ENCODE measurements around the gene LPP. TPM values are rescaled to one million over a fixed set of nuclear protein-coding genes. Genes with fewer than 3 reads are reported as not detected.

The LPP gene
- total RNA-seq, 2 experiments from 2014 or later: 27.5 to 31.8 TPM

GRCh38 chr3:188397766-188398705, 244.1 kb downstream of the LPP start:
- no peak for DNase-seq
- Mint-ChIP-seq H3K4me1 (ENCODE audit: low read depth) (peaks cover 60% of the 10 kb centered on the region), H3K27ac (no peak overlapping the region)

GRCh38 chr3:188400494-188401243, 246.7 kb downstream of the LPP start:
- CTCF ChIA-PET: interaction anchor here (0.7 to 2.0 kb wide), 7 partner anchors 61 to 660 kb away, joined by 3 to 9 read pairs (median 3); no protein-coding TSS in a partner anchor
- no peak overlapping the region for H3K4me3 Mint-ChIP-seq
- H3K27ac Mint-ChIP-seq: peak overlapping the region; percentile 43
- peaks cover 70% of the 10 kb centered on the region for H3K4me1 Mint-ChIP-seq (ENCODE audit: low read depth)
- intact Hi-C loops (cut with micrococcal nuclease): loop anchor here (1.0 to 5.0 kb wide), 13 partner anchors 10 to 660 kb away; no protein-coding TSS in a partner anchor
- peaks cover 1% of the 10 kb centered on the region for H3K9me3 Mint-ChIP-seq
- no peaks in the 10 kb centered on the region for H3K27me3 Mint-ChIP-seq (ENCODE audit: low read depth)
- H3K36me3 Mint-ChIP-seq (ENCODE audit: low read depth): no peaks in the 10 kb centered on the region
- DNase-seq: peak; percentile 60

More at GRCh38 chr3:188397766-188398705, 244.1 kb downstream of the LPP start:
- no peaks in the 10 kb centered on the region for H3K36me3 Mint-ChIP-seq (ENCODE audit: low read depth)
- H3K9me3 Mint-ChIP-seq: peaks cover 1% of the 10 kb centered on the region
- no peaks in the 10 kb centered on the region for H3K27me3 Mint-ChIP-seq (ENCODE audit: low read depth)
- CTCF ChIA-PET: interaction anchor here (0.7 to 1.4 kb wide), 2 partner anchors 521 to 657 kb away, joined by 3 to 8 read pairs; no protein-coding TSS in a partner anchor
- intact Hi-C loops (cut with micrococcal nuclease): loop anchor here (5.0 to 10.0 kb wide), 2 partner anchors 246 to 747 kb away; partner anchors contain the start of gene LPP
- H3K4me3 Mint-ChIP-seq: peak overlapping the region; percentile 2

- Mint-ChIP-seq H3K27me3 (ENCODE audit: low read depth) (no peaks in the 10 kb centered on the region), H3K36me3 (ENCODE audit: low read depth) (peaks cover 4% of the 10 kb centered on the region), H3K27ac (no peak overlapping the region), H3K9me3 (peaks cover 1% of the 10 kb centered on the region), H3K4me3 (no peak overlapping the region), H3K4me1 (ENCODE audit: low read depth) (peaks cover 68% of the 10 kb centered on the region)
- CTCF ChIA-PET: interaction anchor here (0.7 to 2.0 kb wide), 6 partner anchors 62 to 661 kb away, joined by 3 to 9 read pairs (median 4); no protein-coding TSS in a partner anchor
- intact Hi-C loops (cut with micrococcal nuclease): loop anchor here (2.0 to 5.0 kb wide), 7 partner anchors 117 to 661 kb away; no protein-coding TSS in a partner anchor
- DNase-seq: no peak
Measured at GRCh38 chr3:188401244-188401993, 247.5 kb downstream of the LPP start.

GRCh38 chr3:188402229-188402628, 248.3 kb downstream of the LPP start:
- no peak overlapping the region for H3K27ac Mint-ChIP-seq
- CTCF ChIA-PET: no interaction called here
- H3K36me3 Mint-ChIP-seq (ENCODE audit: low read depth): peaks cover 9% of the 10 kb centered on the region
- no peak for DNase-seq
- intact Hi-C loops (cut with micrococcal nuclease): loop anchor here (5.0 kb wide), 3 partner anchors 180 to 485 kb away; no protein-coding TSS in a partner anchor
- peaks cover 1% of the 10 kb centered on the region for H3K9me3 Mint-ChIP-seq
- H3K4me1 Mint-ChIP-seq (ENCODE audit: low read depth): peaks cover 60% of the 10 kb centered on the region
- no peaks in the 10 kb centered on the region for H3K27me3 Mint-ChIP-seq (ENCODE audit: low read depth)
- no peak overlapping the region for H3K4me3 Mint-ChIP-seq

GRCh38 chr3:188403404-188403803, 249.4 kb downstream of the LPP start:
- peaks cover 1% of the 10 kb centered on the region for H3K9me3 Mint-ChIP-seq
- peaks cover 16% of the 10 kb centered on the region for H3K36me3 Mint-ChIP-seq (ENCODE audit: low read depth)
- H3K4me1 Mint-ChIP-seq (ENCODE audit: low read depth): peaks cover 50% of the 10 kb centered on the region
- no peak overlapping the region for H3K27ac Mint-ChIP-seq
- no peaks in the 10 kb centered on the region for H3K27me3 Mint-ChIP-seq (ENCODE audit: low read depth)
- no peak for DNase-seq
- intact Hi-C loops (cut with micrococcal nuclease): loop anchor here (5.0 kb wide), 3 partner anchors 179 to 486 kb away; no protein-coding TSS in a partner anchor
- CTCF ChIA-PET: no interaction called here
- H3K4me3 Mint-ChIP-seq: no peak overlapping the region

- H3K27ac Mint-ChIP-seq: no peak overlapping the region
- no peaks in the 10 kb centered on the region for H3K27me3 Mint-ChIP-seq (ENCODE audit: low read depth)
- no peak overlapping the region for H3K4me3 Mint-ChIP-seq
- H3K9me3 Mint-ChIP-seq: peaks cover 1% of the 10 kb centered on the region
- peaks cover 43% of the 10 kb centered on the region for H3K4me1 Mint-ChIP-seq (ENCODE audit: low read depth)
- CTCF ChIA-PET: no interaction called here
- intact Hi-C loops (cut with micrococcal nuclease): loop anchor here (5.0 kb wide), 3 partner anchors 178 to 487 kb away; no protein-coding TSS in a partner anchor
- no peak for DNase-seq
- peaks cover 17% of the 10 kb centered on the region for H3K36me3 Mint-ChIP-seq (ENCODE audit: low read depth)
Measured at GRCh38 chr3:188404124-188404523, 250.2 kb downstream of the LPP start.

- CTCF ChIA-PET: no interaction called here
- peaks cover 1% of the 10 kb centered on the region for H3K9me3 Mint-ChIP-seq
- H3K27me3 Mint-ChIP-seq (ENCODE audit: low read depth): no peaks in the 10 kb centered on the region
- peaks cover 17% of the 10 kb centered on the region for H3K36me3 Mint-ChIP-seq (ENCODE audit: low read depth)
- H3K27ac Mint-ChIP-seq: no peak overlapping the region
- H3K4me1 Mint-ChIP-seq (ENCODE audit: low read depth): peaks cover 40% of the 10 kb centered on the region
- DNase-seq: no peak
- no peak overlapping the region for H3K4me3 Mint-ChIP-seq
- intact Hi-C loops (cut with micrococcal nuclease): loop anchor here (5.0 kb wide), 3 partner anchors 178 to 487 kb away; no protein-coding TSS in a partner anchor
Measured at GRCh38 chr3:188404701-188405100, 250.7 kb downstream of the LPP start.

- DNase-seq: no peak
- H3K4me1 Mint-ChIP-seq (ENCODE audit: low read depth): peaks cover 18% of the 10 kb centered on the region
- H3K36me3 Mint-ChIP-seq (ENCODE audit: low read depth): peaks cover 20% of the 10 kb centered on the region
- no peak overlapping the region for H3K27ac Mint-ChIP-seq
- no peak overlapping the region for H3K4me3 Mint-ChIP-seq
- CTCF ChIA-PET: interaction anchor here (0.6 kb wide), 1 partner anchor 70 kb away, joined by 3 read pairs; no protein-coding TSS in a partner anchor
- H3K27me3 Mint-ChIP-seq (ENCODE audit: low read depth): no peaks in the 10 kb centered on the region
- intact Hi-C loops (cut with micrococcal nuclease): no loop called here
- H3K9me3 Mint-ChIP-seq: no peaks in the 10 kb centered on the region
Measured at GRCh38 chr3:188407158-188407880, 253.4 kb downstream of the LPP start.

- CTCF ChIA-PET: no interaction called here
- Mint-ChIP-seq H3K9me3 (no peaks in the 10 kb centered on the region), H3K4me1 (ENCODE audit: low read depth) (peaks cover 3% of the 10 kb centered on the region), H3K36me3 (ENCODE audit: low read depth) (peaks cover 20% of the 10 kb centered on the region), H3K4me3 (no peak overlapping the region), H3K27ac (no peak overlapping the region), H3K27me3 (ENCODE audit: low read depth) (no peaks in the 10 kb centered on the region)
- intact Hi-C loops (cut with micrococcal nuclease): no loop called here
- DNase-seq: no peak
Measured at GRCh38 chr3:188408831-188409230, 254.9 kb downstream of the LPP start.

GRCh38 chr3:188411750-188412149, 257.8 kb downstream of the LPP start:
- CTCF ChIA-PET: no interaction called here
- Mint-ChIP-seq H3K9me3 (no peaks in the 10 kb centered on the region), H3K4me1 (ENCODE audit: low read depth) (no peaks in the 10 kb centered on the region), H3K36me3 (ENCODE audit: low read depth) (peaks cover 14% of the 10 kb centered on the region), H3K27ac (no peak overlapping the region), H3K27me3 (ENCODE audit: low read depth) (no peaks in the 10 kb centered on the region), H3K4me3 (no peak overlapping the region)
- DNase-seq: no peak
- intact Hi-C loops (cut with micrococcal nuclease): no loop called here

GRCh38 chr3:188415196-188415595, 261.2 kb downstream of the LPP start:
- no peaks in the 10 kb centered on the region for H3K27me3 Mint-ChIP-seq (ENCODE audit: low read depth)
- intact Hi-C loops (cut with micrococcal nuclease): no loop called here

More at GRCh38 chr3:188415196-188415595, 261.2 kb downstream of the LPP start:
- CTCF ChIA-PET: no interaction called here
- no peak overlapping the region for H3K27ac Mint-ChIP-seq
- DNase-seq: no peak
- H3K4me1 Mint-ChIP-seq (ENCODE audit: low read depth): peaks cover 6% of the 10 kb centered on the region
- no peaks in the 10 kb centered on the region for H3K9me3 Mint-ChIP-seq
- peaks cover 3% of the 10 kb centered on the region for H3K36me3 Mint-ChIP-seq (ENCODE audit: low read depth)
- H3K4me3 Mint-ChIP-seq: no peak overlapping the region

Data from activated naive CD4-positive, alpha-beta T cell treated with anti-CD3 and anti-CD28 coated beads for 36 hours (primary cell).